GM21515 (cell line): ENCODE results near the gene CDKL1.

ENCODE experiments used
- ATAC-seq: cut with Tn5 transposase; IDR thresholded peaks from one replicate; pipeline ENCODE4 v1.9.1; 2021; ENCODE audit not compliant: unreplicated experiment

The CDKL1 gene

GRCh38 chr14:50288146-50288545, 108.5 kb downstream of the CDKL1 start:
- no peak for ATAC-seq

- no peak for ATAC-seq
These were observed 110.8 kb downstream of the CDKL1 start for GRCh38 chr14:50285861-50286260.
